H9 (cell line): ENCODE results near the gene ABCD4. TPM values are rescaled to one million over a fixed set of nuclear protein-coding genes. Genes with fewer than 3 reads are reported as not detected.

Source experiments
- DNase-seq: peaks from one replicate; pipeline ENCODE4 v3.0.0-alpha.2; 2017
- H2AFZ ChIP-seq: one replicate; pipeline ENCODE4 v1.6.1; 2013; ENCODE audit warnings: mild to moderate bottlenecking, low read length, control low read depth, moderate library complexity
- H2AK5ac ChIP-seq: 2 replicates; pipeline ENCODE4 v1.6.1; 2013; ENCODE audit warnings: low read length, control low read depth, mixed read lengths; ENCODE audit not compliant: insufficient read length
- H2BK120ac ChIP-seq: one replicate; pipeline ENCODE4 v1.6.1; 2013; ENCODE audit warnings: low read depth, mild to moderate bottlenecking, low read length, control low read depth, inconsistent platforms; ENCODE audit not compliant: poor library complexity, severe bottlenecking
- H2BK12ac ChIP-seq: 2 replicates; pipeline ENCODE4 v1.6.1; 2013; ENCODE audit warnings: low read length, control low read depth, mixed read lengths, low read depth; ENCODE audit not compliant: insufficient read length
- H2BK15ac ChIP-seq: 2 replicates; pipeline ENCODE4 v1.6.1; 2013; ENCODE audit warnings: low read depth, low read length, control low read depth
- H2BK20ac ChIP-seq: one replicate; pipeline ENCODE4 v1.6.1; 2013; ENCODE audit warnings: low read depth, mild to moderate bottlenecking, low read length, control low read depth, inconsistent platforms; ENCODE audit not compliant: poor library complexity, severe bottlenecking
- H2BK5ac ChIP-seq: 2 replicates; pipeline ENCODE4 v1.6.1; 2013; ENCODE audit warnings: low read length, control low read depth, mixed read lengths; ENCODE audit not compliant: insufficient read length
- H3K14ac ChIP-seq: 2 replicates; pipeline ENCODE4 v1.6.1; 2013; ENCODE audit warnings: low read length, control low read depth; ENCODE audit not compliant: insufficient read depth
- H3K18ac ChIP-seq: 2 replicates; pipeline ENCODE4 v1.6.1; 2013; ENCODE audit warnings: low read depth, mild to moderate bottlenecking, mixed read lengths, low read length, control low read depth; ENCODE audit not compliant: insufficient read length
- H3K23ac ChIP-seq: 2 replicates; pipeline ENCODE4 v1.6.1; 2013; ENCODE audit warnings: low read length, control low read depth, mixed read lengths, low read depth; ENCODE audit not compliant: insufficient read length
- H3K23me2 ChIP-seq: 2 replicates; pipeline ENCODE4 v1.6.1; 2013; ENCODE audit warnings: low read depth, mild to moderate bottlenecking, mixed read lengths, low read length, control low read depth; ENCODE audit not compliant: insufficient read length, poor library complexity, severe bottlenecking
- H3K27ac ChIP-seq: 2 replicates; pipeline ENCODE4 v1.5.1; 2013; ENCODE audit warnings: low read length, control low read depth, mixed read lengths, low read depth; ENCODE audit not compliant: insufficient read length
- H3K27me3 ChIP-seq: 2 replicates; pipeline ENCODE4 v1.6.1; 2013; ENCODE audit warnings: low read length, control low read depth, inconsistent platforms; ENCODE audit not compliant: insufficient read depth
- H3K4ac ChIP-seq: 2 replicates; pipeline ENCODE4 v1.6.1; 2013; ENCODE audit warnings: low read depth, mild to moderate bottlenecking, control low read depth, inconsistent platforms, low read length, moderate library complexity
- H3K4me1 ChIP-seq: 2 replicates; pipeline ENCODE4 v1.6.1; 2013; ENCODE audit warnings: low read length, control low read depth, inconsistent platforms; ENCODE audit not compliant: insufficient read depth
- H3K4me2 ChIP-seq: 2 replicates; pipeline ENCODE4 v1.6.1; 2013; ENCODE audit warnings: low read length, control low read depth, mixed read lengths; ENCODE audit not compliant: insufficient read length, insufficient read depth
- H3K56ac ChIP-seq: 2 replicates; pipeline ENCODE4 v1.6.1; 2013; ENCODE audit warnings: low read depth, mild to moderate bottlenecking, mixed read lengths, low read length, control low read depth; ENCODE audit not compliant: insufficient read length
- H3K79me1 ChIP-seq: 2 replicates; pipeline ENCODE4 v1.6.1; 2013; ENCODE audit warnings: low read depth, mild to moderate bottlenecking, moderate library complexity, low read length, control low read depth, inconsistent platforms; ENCODE audit not compliant: insufficient read depth, poor library complexity, severe bottlenecking
- H3K79me2 ChIP-seq: 2 replicates; pipeline ENCODE4 v1.6.1; 2013; ENCODE audit warnings: low read length, control low read depth, inconsistent platforms; ENCODE audit not compliant: insufficient read depth
- H3K9ac ChIP-seq: 2 replicates; pipeline ENCODE4 v1.6.1; 2013; ENCODE audit warnings: low read length, control low read depth, mixed read lengths; ENCODE audit not compliant: insufficient read length; ENCODE audit errors: extremely low read depth
- H3K9me3 ChIP-seq: one replicate; pipeline ENCODE4 v1.6.1; 2013; ENCODE audit warnings: low read depth, low read length, inconsistent platforms; ENCODE audit not compliant: control insufficient read depth
- H3T11ph ChIP-seq: one replicate; pipeline ENCODE4 v1.6.1; 2013; ENCODE audit warnings: mild to moderate bottlenecking, low read length, control low read depth, inconsistent platforms
- H4K20me1 ChIP-seq: one replicate; pipeline ENCODE4 v1.6.1; 2013; ENCODE audit not compliant: control insufficient read depth, insufficient read length, insufficient read depth
- H4K5ac ChIP-seq: 2 replicates; pipeline ENCODE4 v1.6.1; 2013; ENCODE audit warnings: low read depth, mild to moderate bottlenecking, mixed read lengths, low read length, control low read depth; ENCODE audit not compliant: insufficient read length
- H4K8ac ChIP-seq: replicated peaks from 2 replicates; pipeline ENCODE4 v1.6.1; 2013; ENCODE audit warnings: low read length, control low read depth, mixed read lengths, low read depth; ENCODE audit not compliant: insufficient read length
- H4K91ac ChIP-seq: 2 replicates; pipeline ENCODE4 v1.6.1; 2013; ENCODE audit warnings: low read depth, mild to moderate bottlenecking, moderate library complexity, mixed read lengths, low read length, control low read depth; ENCODE audit not compliant: insufficient read length
- H3K27ac Mint-ChIP-seq, 3 experiments: 2 replicates in 2 of 3; 3 replicates in 1 of 3; pipeline ENCODE4 v1.8.0; 2020 to 2021; ENCODE audit warnings: mixed read lengths in 3 of 3, mild to moderate bottlenecking in 1 of 3, moderate library complexity in 1 of 3
- H3K27me3 Mint-ChIP-seq: 2 replicates; pipeline ENCODE4 v1.8.0; 2021; ENCODE audit warnings: low read depth, mild to moderate bottlenecking, moderate library complexity, mixed read lengths
- H3K36me3 Mint-ChIP-seq, 3 experiments: 2 replicates in 2 of 3; 3 replicates in 1 of 3; pipeline ENCODE4 v1.8.0; 2020 to 2021; ENCODE audit warnings: low read depth in 3 of 3, mixed read lengths in 3 of 3; ENCODE audit not compliant: insufficient read depth in 1 of 3
- H3K4me1 Mint-ChIP-seq, 2 experiments: 2 replicates each; pipeline ENCODE4 v1.8.0; 2020; ENCODE audit warnings: mixed read lengths in 2 of 2
- H3K4me3 Mint-ChIP-seq, 2 experiments: 2 replicates in 1 of 2; 3 replicates in 1 of 2; pipeline ENCODE4 v1.8.0; 2020 to 2021; ENCODE audit warnings: mild to moderate bottlenecking in 2 of 2, mixed read lengths in 2 of 2, moderate library complexity in 1 of 2
- H3K9me3 Mint-ChIP-seq, 2 experiments: 2 replicates in 1 of 2; 3 replicates in 1 of 2; pipeline ENCODE4 v1.8.0; 2020; ENCODE audit warnings: mild to moderate bottlenecking in 2 of 2, mixed read lengths in 2 of 2, moderate library complexity in 1 of 2
- WGBS: extraction: QIAGEN DNeasy Blood & Tissue Kit; methylation state at CpG from one replicate; pipeline ENCODE4 v1.1.7; 2013; ENCODE audit warnings: missing lambda C conversion rate, low lambda C conversion rate, mixed read lengths; ENCODE audit not compliant: insufficient read length; ENCODE audit errors: extremely low coverage; 5-methylcytosine and 5-hydroxymethylcytosine counted together
- total RNA-seq: library from RNA; stranded (reverse); gene quantifications from 2 replicates; pipeline ENCODE4 v1.2.1, GENCODE V29; 2021
- TF ChIP-seq, protein P1 (sequence below): fragments of 200-600 bp; sonication (generic); conservative IDR thresholded peaks from 3 replicates; pipeline ENCODE4 v1.8.0; 2021; ENCODE audit warnings: antibody characterized with exemption, mild to moderate bottlenecking

ABCD4 gene
- total RNA-seq, 1 experiment from 2014 or later: 80.9 TPM

DNA sequence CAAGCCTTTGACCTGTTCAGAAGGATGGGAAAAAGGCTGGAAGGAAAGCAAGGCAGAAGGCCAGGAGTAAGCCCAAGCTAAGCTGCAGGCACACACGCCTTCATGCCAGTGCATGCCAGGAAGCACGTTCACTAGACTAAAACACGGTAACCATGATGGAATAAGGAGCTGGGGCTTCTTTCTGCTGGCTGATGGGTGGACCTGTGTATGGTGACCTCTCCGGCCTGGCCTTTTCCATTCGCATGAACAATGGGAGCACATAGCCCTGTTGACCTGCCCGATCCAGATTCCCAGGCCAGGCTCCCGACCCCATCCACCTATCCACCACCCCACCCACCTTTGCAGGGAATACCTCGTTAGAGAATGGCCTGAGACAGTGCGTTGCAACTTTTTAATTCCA lies 40.7 kb downstream of the ABCD4 start:
- Mint-ChIP-seq H3K4me3 (no peak overlapping the region), H3K27ac (no peak overlapping the region; a peak in 1 of 7 replicates), H3K9me3 (no peaks in the 10 kb centered on the region), H3K36me3 (no peaks in the 10 kb centered on the region), H3K27me3 (peaks cover 41% of the 10 kb centered on the region), H3K4me1 (peaks cover 8 to 9% of the 10 kb centered on the region in 2 experiments)
- Histone ChIP-seq H4K91ac (no peak overlapping the region), H3K79me1 (no peaks in the 10 kb centered on the region), H2AFZ (no peak overlapping the region), H2BK5ac (no peak overlapping the region), H2BK120ac (no peak overlapping the region), H4K5ac (no peak overlapping the region), H4K8ac (no peak overlapping the region), H3K18ac (no peak overlapping the region), H2BK20ac (no peak overlapping the region), H3K4me2 (no peak overlapping the region), H3K9me3 (no peaks in the 10 kb centered on the region), H2AK5ac (no peak overlapping the region), H3K79me2 (no peaks in the 10 kb centered on the region), H3K56ac (no peak overlapping the region), H3K23me2 (peaks cover 9% of the 10 kb centered on the region), H2BK15ac (no peak overlapping the region), H2BK12ac (no peak overlapping the region), H3K9ac (no peak overlapping the region), H3K4ac (no peak overlapping the region), H3T11ph (no peak overlapping the region), H4K20me1 (no peaks in the 10 kb centered on the region), H3K14ac (no peak overlapping the region), H3K23ac (no peak overlapping the region), H3K4me1 (no peaks in the 10 kb centered on the region), H3K27me3 (peaks cover 12% of the 10 kb centered on the region; the same call in 1 of the 2 replicates), H3K27ac (no peak overlapping the region)
- DNase-seq: no peak
- TF ChIP-seq, protein P1, sequence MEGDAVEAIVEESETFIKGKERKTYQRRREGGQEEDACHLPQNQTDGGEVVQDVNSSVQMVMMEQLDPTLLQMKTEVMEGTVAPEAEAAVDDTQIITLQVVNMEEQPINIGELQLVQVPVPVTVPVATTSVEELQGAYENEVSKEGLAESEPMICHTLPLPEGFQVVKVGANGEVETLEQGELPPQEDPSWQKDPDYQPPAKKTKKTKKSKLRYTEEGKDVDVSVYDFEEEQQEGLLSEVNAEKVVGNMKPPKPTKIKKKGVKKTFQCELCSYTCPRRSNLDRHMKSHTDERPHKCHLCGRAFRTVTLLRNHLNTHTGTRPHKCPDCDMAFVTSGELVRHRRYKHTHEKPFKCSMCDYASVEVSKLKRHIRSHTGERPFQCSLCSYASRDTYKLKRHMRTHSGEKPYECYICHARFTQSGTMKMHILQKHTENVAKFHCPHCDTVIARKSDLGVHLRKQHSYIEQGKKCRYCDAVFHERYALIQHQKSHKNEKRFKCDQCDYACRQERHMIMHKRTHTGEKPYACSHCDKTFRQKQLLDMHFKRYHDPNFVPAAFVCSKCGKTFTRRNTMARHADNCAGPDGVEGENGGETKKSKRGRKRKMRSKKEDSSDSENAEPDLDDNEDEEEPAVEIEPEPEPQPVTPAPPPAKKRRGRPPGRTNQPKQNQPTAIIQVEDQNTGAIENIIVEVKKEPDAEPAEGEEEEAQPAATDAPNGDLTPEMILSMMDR: no peak
- no CpG with 5 or more reads among the region's 9 CpGs for WGBS
